Uterus (tissue), 2 donors: ENCODE measurements around the gene MICALL1.

Source experiments
- CTCF ChIP-seq, 4 experiments: fragments of 200-600 bp in 2 of 4; fragments of 450-650 bp in 2 of 4; sonication (generic) in 2 of 4; IDR thresholded peaks; one replicate each; pipeline ENCODE4 v1.5.1; 2016 to 2019; ENCODE audit warnings: antibody characterized with exemption in 4 of 4, mild to moderate bottlenecking in 2 of 4, moderate library complexity in 1 of 4
- POLR2A ChIP-seq, 2 donors: fragments of 450-650 bp; IDR thresholded peaks; one replicate each; pipeline ENCODE4 v1.6.1; 2016; ENCODE audit warnings: antibody characterized with exemption in 2 of 2, mild to moderate bottlenecking in 1 of 2, moderate library complexity in 1 of 2

GRCh38 chr22:37989146-37990045, 83.3 kb downstream of the MICALL1 start:
- no peak for TF ChIP-seq CTCF (IDR thresholded peaks at IDR 0.05)
- TF ChIP-seq POLR2A (IDR thresholded peaks at IDR 0.05) = no peak
